A673 (cell line): ENCODE results near the gene FHDC1. TPM values are rescaled to one million over a fixed set of nuclear protein-coding genes. Genes with fewer than 3 reads are reported as not detected.

Source experiments
- BruUV-seq: library from RNA; stranded (reverse); fragments of 400-500 nt; replicated peaks from 2 replicates; lab custom pipeline; 2021; lab: Mats Ljungman, UMichigan
- CTCF ChIA-PET: fragments of 300-600 bp; sonication (Branson Sonifier 250); formaldehyde crosslinking; loops from one replicate; lab custom pipeline; 2022; ENCODE audit warnings: antibody characterized with exemption; lab: Charles Lee
- POLR2A ChIA-PET: fragments of 300-600 bp; sonication (Branson Sonifier 250); formaldehyde crosslinking; loops from one replicate; lab custom pipeline; 2022; ENCODE audit warnings: antibody characterized with exemption; ENCODE audit not compliant: low non-redundant PET; lab: Charles Lee
- DNase-seq: peaks from one replicate; pipeline ENCODE4 v3.0.0-alpha.2; 2015; ENCODE audit warnings: low spot score
- H3K27ac ChIP-seq: fragments of 200-600 bp; sonication (generic); 2 replicates; pipeline ENCODE4 v1.5.1; 2016; ENCODE audit warnings: mixed run types, low read depth, mild to moderate bottlenecking, mixed read lengths, antibody characterized with exemption, low read length; ENCODE audit not compliant: poor library complexity, severe bottlenecking
- H3K27me3 ChIP-seq: fragments of 200-600 bp; sonication (generic); replicated peaks from 2 replicates; pipeline ENCODE4 v1.6.1; 2017; ENCODE audit warnings: mixed run types, low read depth, mild to moderate bottlenecking, mixed read lengths, antibody characterized with exemption, low read length; ENCODE audit not compliant: insufficient read depth, poor library complexity
- H3K36me3 ChIP-seq: fragments of 200-600 bp; sonication (generic); 2 replicates; pipeline ENCODE4 v1.6.1; 2016; ENCODE audit warnings: mixed run types, mild to moderate bottlenecking, mixed read lengths, antibody characterized with exemption, low read length; ENCODE audit not compliant: insufficient read depth, poor library complexity, severe bottlenecking
- H3K4me1 ChIP-seq: fragments of 200-600 bp; sonication (generic); 2 replicates; pipeline ENCODE4 v1.6.1; 2017; ENCODE audit warnings: mixed run types, mild to moderate bottlenecking, mixed read lengths, antibody characterized with exemption, low read length; ENCODE audit not compliant: insufficient read depth, poor library complexity, severe bottlenecking
- H3K4me3 ChIP-seq: fragments of 200-600 bp; sonication (generic); 2 replicates; pipeline ENCODE4 v1.5.1; 2016; ENCODE audit warnings: low read depth, mixed run types, mild to moderate bottlenecking, mixed read lengths, low read length; ENCODE audit not compliant: poor library complexity, severe bottlenecking
- H3K9me3 ChIP-seq: fragments of 200-600 bp; sonication (generic); 2 replicates; pipeline ENCODE4 v1.6.1; 2016; ENCODE audit warnings: mixed run types, low read depth, mild to moderate bottlenecking, mixed read lengths, antibody characterized with exemption, low read length; ENCODE audit not compliant: poor library complexity, severe bottlenecking
- EZH2 ChIP-seq: fragments of 200-600 bp; sonication (generic); IDR thresholded peaks from 2 replicates; pipeline ENCODE4 v1.6.1; 2017; ENCODE audit warnings: borderline replicate concordance, low read depth, mild to moderate bottlenecking, mixed read lengths, antibody characterized with exemption, low read length; ENCODE audit not compliant: poor library complexity, severe bottlenecking
- intact Hi-C: fragments of 100-400 bp; cut with micrococcal nuclease; formaldehyde crosslinking; loops from one replicate; pipeline ENCODE4 v1.10.0; 2022; ENCODE audit not compliant: unreplicated experiment
- total RNA-seq: library from RNA; stranded (reverse); gene quantifications from 2 replicates; pipeline ENCODE4 v1.2.3, GENCODE V29; 2021
- TF ChIP-seq, protein P1 (sequence below): fragments of 300-800, 200-600 bp; sonication (generic); conservative IDR thresholded peaks from 2 replicates; pipeline ENCODE4 v1.5.1; 2017; ENCODE audit warnings: low read depth, mild to moderate bottlenecking, antibody characterized with exemption, low read length, moderate library complexity, mixed read lengths

FHDC1 gene
- total RNA-seq, 1 experiment from 2014 or later = 0.26 TPM

DNA sequence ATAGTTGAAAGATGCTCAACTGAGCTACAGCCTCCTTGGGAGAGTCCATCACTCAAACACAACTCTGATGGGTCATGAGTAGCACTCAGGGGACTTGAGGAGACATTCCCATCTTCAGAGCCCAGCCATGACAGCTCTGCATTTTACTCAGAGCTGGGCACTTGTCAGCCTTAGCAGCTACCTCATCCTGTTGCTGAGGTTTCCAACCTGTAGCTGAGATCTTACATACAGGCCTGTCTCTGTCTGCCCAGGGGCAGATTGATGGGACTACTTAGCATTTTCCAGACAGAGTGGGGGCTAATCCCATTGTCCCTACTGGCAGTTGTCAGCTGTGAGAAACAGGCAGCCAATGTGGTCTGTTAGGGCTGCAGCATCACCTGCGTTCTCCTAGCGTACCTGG, 3.5 kb downstream of the FHDC1 start:
- Histone ChIP-seq H3K27me3 (peaks cover 67% of the 10 kb centered on the region), H3K9me3 (no peaks in the 10 kb centered on the region), H3K27ac (no peak overlapping the region), H3K4me1 (no peaks in the 10 kb centered on the region), H3K36me3 (no peaks in the 10 kb centered on the region), H3K4me3 (no peak overlapping the region)
- intact Hi-C loops = loop anchor here (5.0 kb wide), 1 partner anchor 143 kb away; no protein-coding TSS in a partner anchor
- CTCF ChIA-PET = no interaction called here
- POLR2A ChIA-PET = no interaction called here
- DNase-seq = no peak
- no TSS peak for BruUV-seq
- TF ChIP-seq, protein P1, sequence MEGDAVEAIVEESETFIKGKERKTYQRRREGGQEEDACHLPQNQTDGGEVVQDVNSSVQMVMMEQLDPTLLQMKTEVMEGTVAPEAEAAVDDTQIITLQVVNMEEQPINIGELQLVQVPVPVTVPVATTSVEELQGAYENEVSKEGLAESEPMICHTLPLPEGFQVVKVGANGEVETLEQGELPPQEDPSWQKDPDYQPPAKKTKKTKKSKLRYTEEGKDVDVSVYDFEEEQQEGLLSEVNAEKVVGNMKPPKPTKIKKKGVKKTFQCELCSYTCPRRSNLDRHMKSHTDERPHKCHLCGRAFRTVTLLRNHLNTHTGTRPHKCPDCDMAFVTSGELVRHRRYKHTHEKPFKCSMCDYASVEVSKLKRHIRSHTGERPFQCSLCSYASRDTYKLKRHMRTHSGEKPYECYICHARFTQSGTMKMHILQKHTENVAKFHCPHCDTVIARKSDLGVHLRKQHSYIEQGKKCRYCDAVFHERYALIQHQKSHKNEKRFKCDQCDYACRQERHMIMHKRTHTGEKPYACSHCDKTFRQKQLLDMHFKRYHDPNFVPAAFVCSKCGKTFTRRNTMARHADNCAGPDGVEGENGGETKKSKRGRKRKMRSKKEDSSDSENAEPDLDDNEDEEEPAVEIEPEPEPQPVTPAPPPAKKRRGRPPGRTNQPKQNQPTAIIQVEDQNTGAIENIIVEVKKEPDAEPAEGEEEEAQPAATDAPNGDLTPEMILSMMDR = no peak
- TF ChIP-seq EZH2 = no peak

DNA sequence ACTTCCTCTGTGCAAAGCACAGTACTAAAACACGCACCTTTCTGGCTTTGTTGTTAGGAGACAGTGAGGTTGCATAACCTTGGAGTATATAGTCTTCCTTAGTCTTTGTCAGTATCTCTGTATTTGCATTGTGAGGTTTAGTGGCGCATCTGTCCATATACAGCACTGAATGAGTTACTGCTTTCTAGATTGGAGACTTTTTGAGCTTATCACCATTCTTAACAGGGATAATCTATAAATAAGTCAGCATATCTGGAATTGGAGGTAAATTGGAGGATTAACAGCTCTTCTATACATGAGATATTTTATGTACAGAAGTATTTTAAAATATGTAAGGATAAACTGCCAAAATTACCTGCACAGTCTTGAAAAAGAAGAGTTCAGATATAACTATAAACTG, 4.3 kb downstream of the FHDC1 start:
- H3K27me3 ChIP-seq = peaks cover 59% of the 10 kb centered on the region
- intact Hi-C loops = no loop called here
- CTCF ChIA-PET = interaction anchor here (0.6 kb wide), 1 partner anchor 815 kb away, joined by 4 read pairs; no protein-coding TSS in a partner anchor

DNA sequence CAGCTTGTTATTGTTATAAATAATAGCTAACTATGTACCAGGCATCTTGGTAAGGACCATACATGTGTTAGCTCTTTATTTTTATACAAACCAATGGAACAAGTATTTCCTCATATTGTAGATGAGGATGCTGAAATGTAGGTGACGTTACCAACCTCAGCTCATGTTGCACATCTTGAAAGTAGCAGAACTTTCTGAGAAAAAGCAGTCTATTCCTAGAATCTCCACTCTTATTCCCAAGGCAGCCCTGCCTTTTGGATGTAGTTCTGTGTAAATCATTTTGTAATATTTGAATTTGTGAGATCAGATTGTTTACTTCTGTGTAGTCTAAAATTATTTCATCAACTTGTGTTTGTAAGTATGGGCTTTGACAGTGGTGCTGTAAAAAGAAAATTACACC, 5.3 kb downstream of the FHDC1 start:
- peaks cover 49% of the 10 kb centered on the region for H3K27me3 ChIP-seq
- POLR2A ChIA-PET = no interaction called here

More for the DNA sequence above, 4.3 kb downstream of the FHDC1 start:
- H3K9me3 ChIP-seq = no peaks in the 10 kb centered on the region
- no peaks in the 10 kb centered on the region for H3K4me1 ChIP-seq
- TF ChIP-seq, protein P1 = no peak
- no peak for TF ChIP-seq EZH2
- DNase-seq = no peak
- H3K36me3 ChIP-seq = no peaks in the 10 kb centered on the region
- BruUV-seq = no TSS peak
- no peak overlapping the region for H3K4me3 ChIP-seq
- no peak overlapping the region for H3K27ac ChIP-seq
- POLR2A ChIA-PET = no interaction called here

More for the DNA sequence above, 5.3 kb downstream of the FHDC1 start:
- Histone ChIP-seq H3K4me3 (no peak overlapping the region), H3K9me3 (no peaks in the 10 kb centered on the region), H3K36me3 (no peaks in the 10 kb centered on the region), H3K4me1 (no peaks in the 10 kb centered on the region), H3K27ac (no peak overlapping the region)
- no peak for DNase-seq
- TF ChIP-seq, protein P1 = no peak
- no peak for TF ChIP-seq EZH2
- intact Hi-C loops = no loop called here
- BruUV-seq = no TSS peak
- CTCF ChIA-PET = no interaction called here
